ENCODE results near the gene DAPL1.

- no peak for TF ChIP-seq ZNF423 (CRISPR knock-in tag; IDR thresholded peaks at IDR 0.05)
- TF ChIP-seq CTCF (IDR thresholded peaks at IDR 0.05) = no peak
- TF ChIP-seq ZNF121 (CRISPR knock-in tag; IDR thresholded peaks at IDR 0.05) = no peak
- TF ChIP-seq MLX (CRISPR knock-in tag; IDR thresholded peaks at IDR 0.05) = no peak
- no peak for TF ChIP-seq MAX (CRISPR knock-in tag; IDR thresholded peaks at IDR 0.05)
- TF ChIP-seq TEAD1 (CRISPR knock-in tag; IDR thresholded peaks at IDR 0.05) = no peak
- TF ChIP-seq NR2C2 (CRISPR knock-in tag; IDR thresholded peaks at IDR 0.05) = no peak
- TF ChIP-seq TP53 (CRISPR knock-in tag; IDR thresholded peaks at IDR 0.05) = no peak
- TF ChIP-seq HMGXB4 (CRISPR knock-in tag; IDR thresholded peaks at IDR 0.05) = no peak
- TF ChIP-seq MYBL2 (CRISPR knock-in tag; IDR thresholded peaks at IDR 0.05) = no peak
These were observed 10.8 kb downstream of the DAPL1 start for GRCh38 chr2:158805936-158806335.
